H9 (cell line): Measurements from ENCODE around the gene AFG1L. TPM values are rescaled to one million over a fixed set of nuclear protein-coding genes. Genes with fewer than 3 reads are reported as not detected.

Source experiments
- DNase-seq: peaks from one replicate; pipeline ENCODE4 v3.0.0-alpha.2; 2017
- H2AFZ ChIP-seq: one replicate; pipeline ENCODE4 v1.6.1; 2013; ENCODE audit warnings: mild to moderate bottlenecking, low read length, control low read depth, moderate library complexity
- H2AK5ac ChIP-seq: 2 replicates; pipeline ENCODE4 v1.6.1; 2013; ENCODE audit warnings: low read length, control low read depth, mixed read lengths; ENCODE audit not compliant: insufficient read length
- H2BK120ac ChIP-seq: one replicate; pipeline ENCODE4 v1.6.1; 2013; ENCODE audit warnings: low read depth, mild to moderate bottlenecking, low read length, control low read depth, inconsistent platforms; ENCODE audit not compliant: poor library complexity, severe bottlenecking
- H2BK12ac ChIP-seq: 2 replicates; pipeline ENCODE4 v1.6.1; 2013; ENCODE audit warnings: low read length, control low read depth, mixed read lengths, low read depth; ENCODE audit not compliant: insufficient read length
- H2BK15ac ChIP-seq: 2 replicates; pipeline ENCODE4 v1.6.1; 2013; ENCODE audit warnings: low read depth, low read length, control low read depth
- H2BK20ac ChIP-seq: one replicate; pipeline ENCODE4 v1.6.1; 2013; ENCODE audit warnings: low read depth, mild to moderate bottlenecking, low read length, control low read depth, inconsistent platforms; ENCODE audit not compliant: poor library complexity, severe bottlenecking
- H2BK5ac ChIP-seq: 2 replicates; pipeline ENCODE4 v1.6.1; 2013; ENCODE audit warnings: low read length, control low read depth, mixed read lengths; ENCODE audit not compliant: insufficient read length
- H3K14ac ChIP-seq: 2 replicates; pipeline ENCODE4 v1.6.1; 2013; ENCODE audit warnings: low read length, control low read depth; ENCODE audit not compliant: insufficient read depth
- H3K18ac ChIP-seq: 2 replicates; pipeline ENCODE4 v1.6.1; 2013; ENCODE audit warnings: low read depth, mild to moderate bottlenecking, mixed read lengths, low read length, control low read depth; ENCODE audit not compliant: insufficient read length
- H3K23ac ChIP-seq: 2 replicates; pipeline ENCODE4 v1.6.1; 2013; ENCODE audit warnings: low read length, control low read depth, mixed read lengths, low read depth; ENCODE audit not compliant: insufficient read length
- H3K23me2 ChIP-seq: 2 replicates; pipeline ENCODE4 v1.6.1; 2013; ENCODE audit warnings: low read depth, mild to moderate bottlenecking, mixed read lengths, low read length, control low read depth; ENCODE audit not compliant: insufficient read length, poor library complexity, severe bottlenecking
- H3K27ac ChIP-seq: 2 replicates; pipeline ENCODE4 v1.5.1; 2013; ENCODE audit warnings: low read length, control low read depth, mixed read lengths, low read depth; ENCODE audit not compliant: insufficient read length
- H3K27me3 ChIP-seq: 2 replicates; pipeline ENCODE4 v1.6.1; 2013; ENCODE audit warnings: low read length, control low read depth, inconsistent platforms; ENCODE audit not compliant: insufficient read depth
- H3K4ac ChIP-seq: 2 replicates; pipeline ENCODE4 v1.6.1; 2013; ENCODE audit warnings: low read depth, mild to moderate bottlenecking, control low read depth, inconsistent platforms, low read length, moderate library complexity
- H3K4me1 ChIP-seq: 2 replicates; pipeline ENCODE4 v1.6.1; 2013; ENCODE audit warnings: low read length, control low read depth, inconsistent platforms; ENCODE audit not compliant: insufficient read depth
- H3K4me2 ChIP-seq: 2 replicates; pipeline ENCODE4 v1.6.1; 2013; ENCODE audit warnings: low read length, control low read depth, mixed read lengths; ENCODE audit not compliant: insufficient read length, insufficient read depth
- H3K56ac ChIP-seq: 2 replicates; pipeline ENCODE4 v1.6.1; 2013; ENCODE audit warnings: low read depth, mild to moderate bottlenecking, mixed read lengths, low read length, control low read depth; ENCODE audit not compliant: insufficient read length
- H3K79me1 ChIP-seq: 2 replicates; pipeline ENCODE4 v1.6.1; 2013; ENCODE audit warnings: low read depth, mild to moderate bottlenecking, moderate library complexity, low read length, control low read depth, inconsistent platforms; ENCODE audit not compliant: insufficient read depth, poor library complexity, severe bottlenecking
- H3K79me2 ChIP-seq: 2 replicates; pipeline ENCODE4 v1.6.1; 2013; ENCODE audit warnings: low read length, control low read depth, inconsistent platforms; ENCODE audit not compliant: insufficient read depth
- H3K9ac ChIP-seq: 2 replicates; pipeline ENCODE4 v1.6.1; 2013; ENCODE audit warnings: low read length, control low read depth, mixed read lengths; ENCODE audit not compliant: insufficient read length; ENCODE audit errors: extremely low read depth
- H3K9me3 ChIP-seq: one replicate; pipeline ENCODE4 v1.6.1; 2013; ENCODE audit warnings: low read depth, low read length, inconsistent platforms; ENCODE audit not compliant: control insufficient read depth
- H3T11ph ChIP-seq: one replicate; pipeline ENCODE4 v1.6.1; 2013; ENCODE audit warnings: mild to moderate bottlenecking, low read length, control low read depth, inconsistent platforms
- H4K20me1 ChIP-seq: one replicate; pipeline ENCODE4 v1.6.1; 2013; ENCODE audit not compliant: control insufficient read depth, insufficient read length, insufficient read depth
- H4K5ac ChIP-seq: 2 replicates; pipeline ENCODE4 v1.6.1; 2013; ENCODE audit warnings: low read depth, mild to moderate bottlenecking, mixed read lengths, low read length, control low read depth; ENCODE audit not compliant: insufficient read length
- H4K8ac ChIP-seq: replicated peaks from 2 replicates; pipeline ENCODE4 v1.6.1; 2013; ENCODE audit warnings: low read length, control low read depth, mixed read lengths, low read depth; ENCODE audit not compliant: insufficient read length
- H4K91ac ChIP-seq: 2 replicates; pipeline ENCODE4 v1.6.1; 2013; ENCODE audit warnings: low read depth, mild to moderate bottlenecking, moderate library complexity, mixed read lengths, low read length, control low read depth; ENCODE audit not compliant: insufficient read length
- H3K27ac Mint-ChIP-seq, 3 experiments: 2 replicates in 2 of 3; 3 replicates in 1 of 3; pipeline ENCODE4 v1.8.0; 2020 to 2021; ENCODE audit warnings: mixed read lengths in 3 of 3, mild to moderate bottlenecking in 1 of 3, moderate library complexity in 1 of 3
- H3K27me3 Mint-ChIP-seq: 2 replicates; pipeline ENCODE4 v1.8.0; 2021; ENCODE audit warnings: low read depth, mild to moderate bottlenecking, moderate library complexity, mixed read lengths
- H3K36me3 Mint-ChIP-seq, 3 experiments: 2 replicates in 2 of 3; 3 replicates in 1 of 3; pipeline ENCODE4 v1.8.0; 2020 to 2021; ENCODE audit warnings: low read depth in 3 of 3, mixed read lengths in 3 of 3; ENCODE audit not compliant: insufficient read depth in 1 of 3
- H3K4me1 Mint-ChIP-seq, 2 experiments: 2 replicates each; pipeline ENCODE4 v1.8.0; 2020; ENCODE audit warnings: mixed read lengths in 2 of 2
- H3K4me3 Mint-ChIP-seq, 2 experiments: 2 replicates in 1 of 2; 3 replicates in 1 of 2; pipeline ENCODE4 v1.8.0; 2020 to 2021; ENCODE audit warnings: mild to moderate bottlenecking in 2 of 2, mixed read lengths in 2 of 2, moderate library complexity in 1 of 2
- H3K9me3 Mint-ChIP-seq, 2 experiments: 2 replicates in 1 of 2; 3 replicates in 1 of 2; pipeline ENCODE4 v1.8.0; 2020; ENCODE audit warnings: mild to moderate bottlenecking in 2 of 2, mixed read lengths in 2 of 2, moderate library complexity in 1 of 2
- CTCF ChIP-seq: fragments of 200-600 bp; sonication (generic); conservative IDR thresholded peaks from 3 replicates; pipeline ENCODE4 v1.8.0; 2021; ENCODE audit warnings: antibody characterized with exemption, mild to moderate bottlenecking
- WGBS: extraction: QIAGEN DNeasy Blood & Tissue Kit; methylation state at CpG from one replicate; pipeline ENCODE4 v1.1.7; 2013; ENCODE audit warnings: missing lambda C conversion rate, low lambda C conversion rate, mixed read lengths; ENCODE audit not compliant: insufficient read length; ENCODE audit errors: extremely low coverage; 5-methylcytosine and 5-hydroxymethylcytosine counted together
- total RNA-seq: library from RNA; stranded (reverse); gene quantifications from 2 replicates; pipeline ENCODE4 v1.2.1, GENCODE V29; 2021

Gene AFG1L
- total RNA-seq, 1 experiment from 2014 or later, result 4.7 TPM

GRCh38 chr6:108546079-108547049, 251.5 kb downstream of the AFG1L start:
- H3K14ac ChIP-seq, result no peak overlapping the region
- no peak overlapping the region for H4K91ac ChIP-seq
- no peaks in the 10 kb centered on the region for H3K9me3 ChIP-seq
- no peak overlapping the region for H3K4me3 Mint-ChIP-seq
- no CpG with 5 or more reads among the region's 6 CpGs for WGBS
- H3K27me3 Mint-ChIP-seq, result peaks cover 3% of the 10 kb centered on the region
- H3K4me1 ChIP-seq, result peaks cover 2% of the 10 kb centered on the region; the same call in 1 of the 2 replicates
- DNase-seq, result no peak
- no peak overlapping the region for H3K18ac ChIP-seq
- H2AFZ ChIP-seq, result no peak overlapping the region
- H3K27me3 ChIP-seq, result no peaks in the 10 kb centered on the region
- no peak overlapping the region for H3K23ac ChIP-seq
- peaks cover 13 to 16% of the 10 kb centered on the region in 2 experiments for H3K4me1 Mint-ChIP-seq
- no peak overlapping the region for H3K9ac ChIP-seq
- H3K4me2 ChIP-seq, result no peak overlapping the region
- H2BK120ac ChIP-seq, result no peak overlapping the region
- no peak overlapping the region for H2AK5ac ChIP-seq
- no peak overlapping the region for H2BK5ac ChIP-seq
- no peak overlapping the region for H3T11ph ChIP-seq
- TF ChIP-seq CTCF, result no peak
- no peak overlapping the region for H2BK15ac ChIP-seq
- no peak overlapping the region for H4K8ac ChIP-seq
- H2BK12ac ChIP-seq, result no peak overlapping the region
- no peaks in the 10 kb centered on the region for H3K23me2 ChIP-seq
- H3K27ac Mint-ChIP-seq, result no peak overlapping the region
- H3K9me3 Mint-ChIP-seq, result no peaks in the 10 kb centered on the region
- no peak overlapping the region for H2BK20ac ChIP-seq
- no peak overlapping the region for H3K56ac ChIP-seq
- no peak overlapping the region for H3K27ac ChIP-seq
- H3K36me3 Mint-ChIP-seq, result no peaks in the 10 kb centered on the region
- no peaks in the 10 kb centered on the region for H4K20me1 ChIP-seq
- no peak overlapping the region for H3K4ac ChIP-seq
- no peaks in the 10 kb centered on the region for H3K79me1 ChIP-seq
- no peaks in the 10 kb centered on the region for H3K79me2 ChIP-seq
- H4K5ac ChIP-seq, result no peak overlapping the region
